DMS79 (cell line): ENCODE data around the gene PPP1R16B.

Experiments
- DNase-seq: peaks from one replicate; lab custom pipeline; 2025; lab: John Stamatoyannopoulos, UW

Gene PPP1R16B

GRCh38 chr20:38805502-38805957 lies at the start of gene PPP1R16B:
PPP1R16B (plus strand) TSS chr20:38805697; CDS start chr20:38835926, 30,229 bp downstream.
- DNase-seq = no peak

GRCh38 chr20:38757145-38757775 lies 48.2 kb upstream of the PPP1R16B start:
- no peak for DNase-seq

GRCh38 chr20:38759106-38759505 lies 46.4 kb upstream of the PPP1R16B start:
- DNase-seq = no peak

- DNase-seq = no peak
These were observed 44.5 kb upstream of the PPP1R16B start for GRCh38 chr20:38760978-38761377.

- no peak for DNase-seq
These were observed 43.3 kb upstream of the PPP1R16B start for GRCh38 chr20:38762174-38762573.

- no peak for DNase-seq
These were observed 41.9 kb upstream of the PPP1R16B start for GRCh38 chr20:38763616-38764015.

- no peak for DNase-seq
These were observed 40.8 kb upstream of the PPP1R16B start for GRCh38 chr20:38764567-38765318.

GRCh38 chr20:38766071-38766470 lies 39.4 kb upstream of the PPP1R16B start:
- no peak for DNase-seq

- DNase-seq = no peak
These were observed 35.9 kb upstream of the PPP1R16B start for GRCh38 chr20:38769376-38770295.

- DNase-seq = no peak
These were observed 35.0 kb upstream of the PPP1R16B start for GRCh38 chr20:38770546-38770945.

- DNase-seq = no peak
These were observed 34.5 kb upstream of the PPP1R16B start for GRCh38 chr20:38770970-38771369.

- DNase-seq = no peak
These were observed 33.9 kb upstream of the PPP1R16B start for GRCh38 chr20:38771621-38772020.

GRCh38 chr20:38774167-38774566 lies 31.3 kb upstream of the PPP1R16B start:
- DNase-seq = no peak

- no peak for DNase-seq
These were observed 29.1 kb upstream of the PPP1R16B start for GRCh38 chr20:38776363-38776762.

- DNase-seq = no peak
These were observed 26.0 kb upstream of the PPP1R16B start for GRCh38 chr20:38779247-38780097.

- DNase-seq = no peak
These were observed 23.2 kb upstream of the PPP1R16B start for GRCh38 chr20:38782275-38782674.

GRCh38 chr20:38787870-38788269 lies 17.6 kb upstream of the PPP1R16B start:
- DNase-seq = no peak

GRCh38 chr20:38789503-38790199 lies 15.8 kb upstream of the PPP1R16B start:
- no peak for DNase-seq

- DNase-seq = no peak
These were observed 15.1 kb upstream of the PPP1R16B start for GRCh38 chr20:38790200-38791053.

GRCh38 chr20:38791291-38791690 lies 14.2 kb upstream of the PPP1R16B start:
- no peak for DNase-seq
